Endothelial cell of umbilical vein (primary cell): ENCODE results near the gene TIMM29. TPM values are rescaled to one million over a fixed set of nuclear protein-coding genes. Genes with fewer than 3 reads are reported as not detected.

Source experiments
- BruUV-seq: library from RNA; stranded (reverse); fragments of 400-500 nt; replicated peaks from 2 replicates; lab custom pipeline; 2021; lab: Mats Ljungman, UMichigan
- CTCF ChIA-PET: fragments of 300-600, 350-600 bp; sonication (Branson Sonifier 250); formaldehyde crosslinking; loops from one replicate; lab custom pipeline; 2021; ENCODE audit warnings: antibody characterized with exemption, inconsistent platforms; lab: Charles Lee
- POLR2A ChIA-PET: fragments of 300-600, 350-600 bp; sonication (Branson Sonifier 250); formaldehyde crosslinking; loops from one replicate; lab custom pipeline; 2021; ENCODE audit warnings: antibody characterized with exemption, inconsistent platforms; lab: Charles Lee
- DNase-seq: peaks from one replicate; pipeline ENCODE4 v3.0.0-alpha.2; 2011; ENCODE audit warnings: low read depth, low spot score
- FAIRE-seq: peaks from 2 replicates; lab custom pipeline; 2011; peaks lifted over from hg19 to GRCh38; lab: Jason Lieb, UNC
- H2AFZ ChIP-seq: 2 replicates; pipeline ENCODE4 v1.6.0; 2012; ENCODE audit warnings: low read depth, low read length, control low read depth, inconsistent platforms
- H3K27ac ChIP-seq: 2 replicates; pipeline ENCODE4 v1.5.1; 2011; ENCODE audit warnings: low read depth, mild to moderate bottlenecking, control low read depth, low read length, moderate library complexity; ENCODE audit not compliant: insufficient read depth
- H3K27me3 ChIP-seq, 2 experiments: 2 replicates each; pipeline versions ENCODE4 v1.6.0 to v1.6.1; 2011; ENCODE audit warnings: low read length in 2 of 2, mixed read lengths in 1 of 2; ENCODE audit not compliant: control insufficient read depth in 2 of 2, insufficient read depth in 2 of 2
- H3K36me3 ChIP-seq, 2 experiments: 2 replicates in 1 of 2; 3 replicates in 1 of 2; pipeline ENCODE4 v1.5.1; 2011; ENCODE audit warnings: low read length in 2 of 2, mild to moderate bottlenecking in 1 of 2, moderate library complexity in 1 of 2; ENCODE audit not compliant: control insufficient read depth in 2 of 2, insufficient read depth in 2 of 2; ENCODE audit errors: extremely low read depth in 1 of 2
- H3K4me1 ChIP-seq: 3 replicates; pipeline ENCODE4 v1.5.1; 2011; ENCODE audit warnings: mild to moderate bottlenecking, low read length; ENCODE audit not compliant: control insufficient read depth, insufficient read depth; ENCODE audit errors: extremely low read depth
- H3K4me2 ChIP-seq: 2 replicates; pipeline ENCODE4 v1.6.1; 2011; ENCODE audit warnings: low read length, control low read depth, mixed read lengths; ENCODE audit not compliant: insufficient read depth
- H3K4me3 ChIP-seq, 3 experiments: fragments of 200-600 bp in 1 of 3; sonication (generic), shearing (Covaris generic) in 1 of 3; replicated peaks in 1 of 3; 2 replicates each; pipeline ENCODE4 v1.5.1; 2011 to 2016; ENCODE audit warnings: control low read depth in 3 of 3, low read length in 3 of 3, mild to moderate bottlenecking in 2 of 3, inconsistent platforms in 1 of 3, low read depth in 1 of 3, moderate library complexity in 1 of 3; ENCODE audit not compliant: insufficient read depth in 1 of 3
- H3K79me2 ChIP-seq: 2 replicates; pipeline ENCODE4 v1.6.0; 2012; ENCODE audit warnings: low read length, inconsistent platforms; ENCODE audit not compliant: control insufficient read depth, insufficient read depth
- H3K9ac ChIP-seq: replicated peaks from 2 replicates; pipeline ENCODE3; 2011; ENCODE audit warnings: low read length, control low read depth; ENCODE audit not compliant: insufficient read depth; ENCODE audit errors: extremely low read depth
- H3K9me1 ChIP-seq: replicated peaks from 3 replicates; pipeline ENCODE4 v1.6.0; 2011; ENCODE audit warnings: mild to moderate bottlenecking, low read length; ENCODE audit not compliant: control insufficient read depth, insufficient read depth; ENCODE audit errors: extremely low read depth
- H3K9me3 ChIP-seq: replicated peaks from 2 replicates; pipeline ENCODE4 v1.5.1; 2012; ENCODE audit warnings: low read length, inconsistent platforms; ENCODE audit not compliant: control insufficient read depth, insufficient read depth
- H4K20me1 ChIP-seq: replicated peaks from 2 replicates; pipeline ENCODE3; 2011; ENCODE audit warnings: mild to moderate bottlenecking, low read length; ENCODE audit not compliant: control insufficient read depth, insufficient read depth; ENCODE audit errors: extremely low read depth
- CTCF ChIP-seq, 2 donors: IDR thresholded peaks; 1 replicate in 1 of 2; 2 replicates in 1 of 2; pipeline ENCODE4 v1.5.1; 2011; ENCODE audit warnings: low read length in 2 of 2, mild to moderate bottlenecking in 2 of 2, moderate library complexity in 2 of 2, control low read depth in 1 of 2, inconsistent platforms in 1 of 2, low read depth in 1 of 2; ENCODE audit not compliant: insufficient read depth in 1 of 2; ENCODE audit errors: extremely low read depth in 1 of 2
- EZH2 ChIP-seq: IDR thresholded peaks from 2 replicates; pipeline ENCODE4 v1.6.1; 2012; ENCODE audit warnings: borderline replicate concordance, low read depth, mild to moderate bottlenecking, moderate library complexity, low read length, inconsistent platforms; ENCODE audit not compliant: severe bottlenecking
- FOS ChIP-seq: IDR thresholded peaks from 2 replicates; pipeline ENCODE4 v1.6.1; 2011; ENCODE audit warnings: mild to moderate bottlenecking, low read length, moderate library complexity, borderline replicate concordance; ENCODE audit not compliant: insufficient read depth
- GATA2 ChIP-seq: IDR thresholded peaks from 2 replicates; pipeline ENCODE4 v1.7.0; 2011; ENCODE audit warnings: low read depth, mild to moderate bottlenecking, moderate library complexity, mixed read lengths, low read length; ENCODE audit not compliant: insufficient read length, insufficient read depth
- JUN ChIP-seq: IDR thresholded peaks from 2 replicates; pipeline ENCODE4 v1.6.1; 2011; ENCODE audit warnings: borderline replicate concordance, low read depth; ENCODE audit not compliant: insufficient read length, insufficient read depth
- MAX ChIP-seq: IDR thresholded peaks from 2 replicates; pipeline ENCODE4 v1.6.1; 2011; ENCODE audit not compliant: insufficient read depth, insufficient read length
- MYC ChIP-seq: IDR thresholded peaks from one replicate; pipeline ENCODE4 v1.6.1; 2011; ENCODE audit warnings: mild to moderate bottlenecking, low read depth, low read length
- POLR2A ChIP-seq: IDR thresholded peaks from 2 replicates; pipeline ENCODE4 v1.6.1; 2012; ENCODE audit warnings: low read depth, mild to moderate bottlenecking, control low read depth, low read length
- POLR2AphosphoS5 ChIP-seq: IDR thresholded peaks from 2 replicates; pipeline ENCODE4 v1.6.1; 2012; ENCODE audit warnings: low read depth, mild to moderate bottlenecking, control low read depth, low read length, moderate library complexity; ENCODE audit not compliant: insufficient read depth
- dilution Hi-C: fragments of 300-500 bp; cut with MboI; formaldehyde crosslinking; loops from one replicate; pipeline ENCODE4 v1.15.0; 2019; ENCODE audit warnings: low sequenced_read_pairs; ENCODE audit not compliant: extremely low pct_ligation_motif_present
- intact Hi-C: fragments of 100-400 bp; cut with micrococcal nuclease; formaldehyde crosslinking; loops from one replicate; pipeline ENCODE4 v1.10.0; 2022
- polyA plus RNA-seq, 4 experiments: library from polyadenylated mRNA; depleted of rRNA in 3 of 4; stranded (reverse) in 3 of 4; unstranded in 1 of 4; fragments of >200 nt; gene quantifications; 2 replicates each; pipeline versions ENCODE4 v1.2.1 to v1.2.3, GENCODE V29; 2011 to 2012; ENCODE audit warnings: missing spikeins in 1 of 4
- total RNA-seq: library from RNA; stranded (reverse); gene quantifications from 2 replicates; pipeline ENCODE4 v1.2.3, GENCODE V29; 2021

The TIMM29 gene
- total and polyA plus RNA-seq, 2 donors (not counting 3 experiments of a cell fraction or from before 2014, with no cell fraction given): 10.7 to 20.6 TPM

- CTCF ChIA-PET: interaction anchor here (0.6 to 1.7 kb wide), 2 partner anchors 8 to 24 kb away, joined by 3 read pairs; no protein-coding TSS in a partner anchor
These were observed 32.7 kb upstream of the TIMM29 start for GRCh38 chr19:10895920-10896319.

More at GRCh38 chr19:10895920-10896319, 32.7 kb upstream of the TIMM29 start:
- Histone ChIP-seq H3K9ac (no peak overlapping the region), H3K4me2 (no peak overlapping the region), H3K4me3 (no peak overlapping the region), H3K9me3 (no peaks in the 10 kb centered on the region), H2AFZ (no peak overlapping the region), H3K27ac (no peak overlapping the region), H3K36me3 (no peaks in the 10 kb centered on the region), H3K9me1 (no peaks in the 10 kb centered on the region), H3K79me2 (peaks cover 29% of the 10 kb centered on the region), H4K20me1 (no peaks in the 10 kb centered on the region), H3K4me1 (no peaks in the 10 kb centered on the region), H3K27me3 (no peaks in the 10 kb centered on the region)
- intact Hi-C loops: no loop called here
- POLR2A ChIA-PET: no interaction called here
- DNase-seq (no peak), FAIRE-seq (no peak)
- TF ChIP-seq EZH2 (no peak), FOS (no peak), CTCF (IDR thresholded peaks at IDR 0.05; ENCODE audit: extremely low read depth in 1 of 2, insufficient read depth in 1 of 2, low read depth in 1 of 2, low read length in 2 of 2) (no peak), POLR2A (no peak), GATA2 (no peak), JUN (no peak), MAX (no peak), MYC (no peak), POLR2AphosphoS5 (no peak)
- dilution Hi-C loops: no loop called here
- no TSS peak for BruUV-seq
